SK-N-MC (cell line): Measurements from ENCODE around the gene WIPF3.

Experiments used
- DNase-seq: peaks from one replicate; pipeline ENCODE4 v3.0.0-alpha.2; 2011; ENCODE audit warnings: low read depth, low spot score
- H3K27ac ChIP-seq: fragments of 200-600 bp; sonication (generic); 2 replicates; pipeline ENCODE4 v1.5.1; 2016; ENCODE audit warnings: mixed run types
- H3K36me3 ChIP-seq: fragments of 200-600 bp; sonication (generic); 2 replicates; pipeline ENCODE4 v1.6.1; 2017; ENCODE audit warnings: antibody characterized with exemption, low read length, mixed read lengths; ENCODE audit not compliant: insufficient read depth
- H3K4me3 ChIP-seq: fragments of 200-600 bp; sonication (generic); 2 replicates; pipeline ENCODE4 v1.5.1; 2016
- H3K9ac ChIP-seq: fragments of 200-600 bp; sonication (generic); 2 replicates; pipeline ENCODE4 v1.8.0; 2017; ENCODE audit warnings: mixed run types, mixed read lengths; ENCODE audit not compliant: insufficient read length
- H3K9me3 ChIP-seq: fragments of 200-600 bp; sonication (generic); 2 replicates; pipeline ENCODE4 v1.6.1; 2017; ENCODE audit warnings: low read depth, mild to moderate bottlenecking, antibody characterized with exemption, low read length, moderate library complexity, mixed read lengths
- EZH2 ChIP-seq: fragments of 200-600 bp; sonication (generic); IDR thresholded peaks from one replicate; pipeline ENCODE4 v1.6.1; 2017; ENCODE audit warnings: antibody characterized with exemption
- FOXP2 ChIP-seq: optimal IDR thresholded peaks from 2 replicates; pipeline ENCODE3; 2011; ENCODE audit warnings: mild to moderate bottlenecking, moderate library complexity; ENCODE audit not compliant: insufficient read depth; ENCODE audit errors: extremely low read length, control extremely low read depth
- POLR2AphosphoS5 ChIP-seq: IDR thresholded peaks from 2 replicates; pipeline ENCODE4 v1.6.1; 2012; ENCODE audit warnings: mild to moderate bottlenecking, low read depth, low read length, borderline replicate concordance

WIPF3 gene

GRCh38 chr7:29839302-29839701, 33.0 kb downstream of the WIPF3 start:
- H3K4me3 ChIP-seq = no peak overlapping the region
- no peak overlapping the region for H3K9ac ChIP-seq
- no peak for DNase-seq
- no peak overlapping the region for H3K27ac ChIP-seq
- TF ChIP-seq EZH2 (no peak), FOXP2 (no peak), POLR2AphosphoS5 (no peak)
- no peaks in the 10 kb centered on the region for H3K9me3 ChIP-seq
- no peaks in the 10 kb centered on the region for H3K36me3 ChIP-seq

- Histone ChIP-seq H3K9ac (no peak overlapping the region), H3K9me3 (no peaks in the 10 kb centered on the region), H3K36me3 (no peaks in the 10 kb centered on the region), H3K27ac (no peak overlapping the region), H3K4me3 (no peak overlapping the region)
- TF ChIP-seq POLR2AphosphoS5 (no peak), FOXP2 (no peak), EZH2 (no peak)
- DNase-seq = no peak
Measured at GRCh38 chr7:29839921-29840320, 33.6 kb downstream of the WIPF3 start.

- Histone ChIP-seq H3K9ac (no peak overlapping the region), H3K36me3 (no peaks in the 10 kb centered on the region), H3K4me3 (no peak overlapping the region), H3K9me3 (no peaks in the 10 kb centered on the region), H3K27ac (no peak overlapping the region)
- TF ChIP-seq FOXP2 (no peak), POLR2AphosphoS5 (no peak), EZH2 (no peak)
- DNase-seq = no peak
Measured at GRCh38 chr7:29840701-29841100, 34.4 kb downstream of the WIPF3 start.

DNA sequence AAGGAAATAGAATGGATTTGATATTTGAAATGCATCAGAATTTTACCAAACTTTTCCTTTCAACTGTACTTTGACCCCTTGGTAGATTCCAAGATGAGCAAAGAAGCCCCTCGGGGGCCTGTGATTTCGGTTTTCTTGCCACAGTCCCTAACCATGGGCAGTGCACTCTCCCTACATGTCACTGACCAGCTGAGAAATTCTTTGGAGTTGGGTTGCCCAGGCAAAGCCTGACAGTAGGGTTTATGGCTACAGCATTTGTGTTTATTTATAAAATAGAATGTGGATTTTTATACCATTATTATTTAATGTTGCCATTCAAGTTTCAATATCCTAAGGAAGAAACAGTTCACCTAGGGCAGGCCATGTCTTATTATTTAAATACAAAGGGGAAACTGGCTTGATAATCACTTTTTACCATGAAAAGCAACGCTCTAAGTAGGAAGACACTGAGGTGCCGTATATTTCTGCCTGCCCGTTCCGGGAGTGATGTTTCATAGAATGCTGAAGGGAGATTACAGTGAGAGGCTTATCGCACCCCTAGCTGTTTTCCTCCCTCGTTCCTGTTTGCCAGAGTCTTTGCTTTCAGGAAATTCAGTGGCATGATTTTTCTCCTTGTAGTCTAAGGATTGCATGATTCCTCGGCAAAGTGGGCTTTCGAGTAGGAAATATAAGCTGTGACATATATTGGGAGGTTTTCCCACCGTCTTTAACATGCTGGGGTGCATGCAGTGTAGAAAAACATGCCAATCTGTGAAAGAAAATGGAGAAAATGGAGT, 35.8 kb downstream of the WIPF3 start:
- Histone ChIP-seq H3K4me3 (no peak overlapping the region), H3K9ac (no peak overlapping the region), H3K9me3 (no peaks in the 10 kb centered on the region), H3K36me3 (no peaks in the 10 kb centered on the region), H3K27ac (no peak overlapping the region)
- TF ChIP-seq EZH2 (no peak), FOXP2 (no peak), POLR2AphosphoS5 (no peak)
- DNase-seq = no peak

DNA sequence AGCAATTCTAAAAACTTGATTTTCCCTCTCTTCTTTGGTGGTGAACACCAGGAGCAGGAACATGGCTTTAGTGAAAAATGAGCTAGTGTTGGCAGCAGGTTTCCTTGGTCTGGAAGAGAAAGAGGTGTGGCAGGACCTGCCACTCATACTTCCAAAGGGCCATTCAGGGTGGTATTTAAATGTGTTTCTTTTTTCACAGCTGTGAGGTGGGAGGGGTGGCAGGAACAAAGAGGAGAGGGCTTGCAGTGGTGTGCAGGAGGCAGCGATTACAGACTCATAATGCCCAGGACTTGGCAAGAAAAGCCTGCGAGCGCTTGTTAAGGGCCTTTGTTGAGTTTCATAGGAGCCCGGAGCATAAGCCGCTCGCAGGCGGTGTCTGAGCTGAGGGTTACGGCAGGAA, 36.8 kb downstream of the WIPF3 start:
- TF ChIP-seq FOXP2 (no peak), EZH2 (no peak), POLR2AphosphoS5 (no peak)
- Histone ChIP-seq H3K9ac (no peak overlapping the region), H3K4me3 (no peak overlapping the region), H3K9me3 (no peaks in the 10 kb centered on the region), H3K36me3 (no peaks in the 10 kb centered on the region), H3K27ac (no peak overlapping the region)
- DNase-seq = no peak

GRCh38 chr7:29843726-29844125, 37.4 kb downstream of the WIPF3 start:
- TF ChIP-seq FOXP2 (no peak), EZH2 (no peak)

DNA sequence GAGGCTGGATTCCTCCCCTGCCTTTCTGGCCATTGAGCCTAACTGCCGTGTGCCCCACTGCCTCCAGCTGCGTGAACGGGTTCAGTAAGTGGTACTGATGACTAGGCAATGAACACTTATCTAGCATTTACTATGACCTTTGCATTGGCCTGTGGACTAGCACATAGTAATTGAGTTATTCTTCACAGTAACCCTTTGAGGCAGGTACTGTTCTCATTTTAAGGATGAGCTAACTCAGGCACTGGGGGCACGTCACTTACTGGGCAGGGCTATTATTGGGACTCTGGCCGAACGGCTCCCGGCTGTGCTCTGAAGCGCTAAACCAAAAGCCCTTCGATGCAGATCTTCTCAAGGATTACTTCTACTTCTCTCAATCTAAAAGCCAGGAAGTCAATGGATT, 38.3 kb downstream of the WIPF3 start:
- Histone ChIP-seq H3K36me3 (no peaks in the 10 kb centered on the region), H3K9ac (no peak overlapping the region), H3K4me3 (no peak overlapping the region), H3K9me3 (no peaks in the 10 kb centered on the region), H3K27ac (no peak overlapping the region)
- TF ChIP-seq POLR2AphosphoS5 = no peak
- TF ChIP-seq EZH2 = no peak
- TF ChIP-seq FOXP2 = no peak
- DNase-seq = no peak

More at GRCh38 chr7:29843726-29844125, 37.4 kb downstream of the WIPF3 start:
- H3K27ac ChIP-seq = no peak overlapping the region
- no peaks in the 10 kb centered on the region for H3K9me3 ChIP-seq
- no peak for DNase-seq
- H3K4me3 ChIP-seq = no peak overlapping the region
- H3K9ac ChIP-seq = no peak overlapping the region
- no peaks in the 10 kb centered on the region for H3K36me3 ChIP-seq

- H3K4me3 ChIP-seq = no peak overlapping the region
- no peaks in the 10 kb centered on the region for H3K36me3 ChIP-seq
- TF ChIP-seq FOXP2 = no peak
- no peak for TF ChIP-seq POLR2AphosphoS5
- no peak for TF ChIP-seq EZH2
- no peaks in the 10 kb centered on the region for H3K9me3 ChIP-seq
- H3K9ac ChIP-seq = no peak overlapping the region
- H3K27ac ChIP-seq = no peak overlapping the region
- no peak for DNase-seq
Measured at GRCh38 chr7:29847496-29847895, 41.2 kb downstream of the WIPF3 start.

GRCh38 chr7:29847916-29848315, 41.6 kb downstream of the WIPF3 start:
- DNase-seq = no peak
- H3K36me3 ChIP-seq = no peaks in the 10 kb centered on the region
- no peak for TF ChIP-seq POLR2AphosphoS5
- TF ChIP-seq EZH2 = no peak
- no peak for TF ChIP-seq FOXP2
- H3K9ac ChIP-seq = no peak overlapping the region
- no peak overlapping the region for H3K27ac ChIP-seq
- H3K4me3 ChIP-seq = no peak overlapping the region
- no peaks in the 10 kb centered on the region for H3K9me3 ChIP-seq
